SK-N-MC (cell line): ENCODE results near the gene ZC3H7A.
A peak's percentile ranks its signal among the peaks of the same experiment; 100 is the strongest.

Experiments
- DNase-seq: peaks from one replicate; pipeline ENCODE4 v3.0.0-alpha.2; 2011; ENCODE audit warnings: low read depth, low spot score
- H3K27ac ChIP-seq: fragments of 200-600 bp; sonication (generic); 2 replicates; pipeline ENCODE4 v1.5.1; 2016; ENCODE audit warnings: mixed run types
- H3K36me3 ChIP-seq: fragments of 200-600 bp; sonication (generic); 2 replicates; pipeline ENCODE4 v1.6.1; 2017; ENCODE audit warnings: antibody characterized with exemption, low read length, mixed read lengths; ENCODE audit not compliant: insufficient read depth
- H3K4me3 ChIP-seq: fragments of 200-600 bp; sonication (generic); 2 replicates; pipeline ENCODE4 v1.5.1; 2016
- H3K9ac ChIP-seq: fragments of 200-600 bp; sonication (generic); 2 replicates; pipeline ENCODE4 v1.8.0; 2017; ENCODE audit warnings: mixed run types, mixed read lengths; ENCODE audit not compliant: insufficient read length
- H3K9me3 ChIP-seq: fragments of 200-600 bp; sonication (generic); 2 replicates; pipeline ENCODE4 v1.6.1; 2017; ENCODE audit warnings: low read depth, mild to moderate bottlenecking, antibody characterized with exemption, low read length, moderate library complexity, mixed read lengths
- EZH2 ChIP-seq: fragments of 200-600 bp; sonication (generic); IDR thresholded peaks from one replicate; pipeline ENCODE4 v1.6.1; 2017; ENCODE audit warnings: antibody characterized with exemption
- FOXP2 ChIP-seq: optimal IDR thresholded peaks from 2 replicates; pipeline ENCODE3; 2011; ENCODE audit warnings: mild to moderate bottlenecking, moderate library complexity; ENCODE audit not compliant: insufficient read depth; ENCODE audit errors: extremely low read length, control extremely low read depth
- POLR2AphosphoS5 ChIP-seq: IDR thresholded peaks from 2 replicates; pipeline ENCODE4 v1.6.1; 2012; ENCODE audit warnings: mild to moderate bottlenecking, low read depth, low read length, borderline replicate concordance

ZC3H7A gene

DNA sequence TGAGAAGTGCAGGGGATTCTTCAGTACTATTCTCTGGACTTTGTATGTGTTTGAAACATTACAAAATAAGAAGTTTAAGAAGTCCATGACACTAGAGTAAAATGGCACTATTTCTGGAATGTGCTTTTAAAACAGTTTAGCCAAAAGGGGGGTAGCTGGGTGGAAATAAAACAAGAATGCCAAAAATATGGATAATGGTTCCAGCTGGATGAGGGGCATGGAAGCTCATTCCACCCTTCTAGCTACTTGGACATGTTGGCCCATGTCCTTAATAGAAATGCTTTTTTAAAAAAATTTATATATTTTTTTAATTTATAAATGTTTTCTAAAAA lies 13.1 kb downstream of the ZC3H7A start:
- TF ChIP-seq EZH2 (no peak), POLR2AphosphoS5 (no peak), FOXP2 (no peak)
- H3K36me3 ChIP-seq: peaks cover 9% of the 10 kb centered on the region
- H3K4me3 ChIP-seq: peak overlapping the region; percentile 37
- no peak overlapping the region for H3K9ac ChIP-seq
- H3K9me3 ChIP-seq: no peaks in the 10 kb centered on the region
- DNase-seq: no peak
- H3K27ac ChIP-seq: peak overlapping the region; percentile 59

DNA sequence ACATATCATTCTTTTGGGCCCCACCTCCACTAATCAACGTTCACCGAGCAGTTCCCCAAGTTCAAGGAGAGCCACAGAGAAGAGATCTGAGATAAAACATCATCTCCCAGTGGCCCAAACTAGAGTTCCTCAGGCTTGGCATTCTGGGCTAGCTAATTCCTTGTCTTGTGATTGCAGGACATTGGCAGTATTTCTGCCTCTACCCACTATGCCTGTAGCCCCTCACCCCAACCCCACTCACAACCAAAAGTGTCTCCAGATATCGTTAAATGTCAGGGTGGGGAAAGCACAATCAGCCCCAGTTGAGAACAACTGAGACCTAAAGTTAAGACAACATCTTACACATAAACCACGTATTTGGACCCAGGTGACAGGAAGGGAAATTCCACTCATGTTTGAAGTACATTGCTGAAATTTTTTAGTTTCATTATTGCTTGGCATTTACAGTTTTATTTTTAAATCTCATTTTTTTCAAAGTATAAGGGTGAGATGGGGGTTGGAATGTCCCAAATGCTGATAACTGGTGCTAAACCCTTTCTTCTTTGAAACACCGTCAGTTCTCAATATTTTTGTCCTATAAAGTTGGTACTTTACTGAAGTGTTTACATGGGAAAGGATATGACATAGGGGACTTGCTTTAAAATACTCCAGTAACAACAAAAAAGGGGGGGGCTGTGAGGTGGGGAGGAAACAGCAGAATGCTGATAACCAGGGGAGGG lies 13.6 kb downstream of the ZC3H7A start:
- no peaks in the 10 kb centered on the region for H3K9me3 ChIP-seq
- TF ChIP-seq FOXP2 (no peak), EZH2 (no peak), POLR2AphosphoS5 (no peak)
- no peak for DNase-seq
- H3K27ac ChIP-seq: peak overlapping the region; percentile 59
- no peak overlapping the region for H3K9ac ChIP-seq
- peaks cover 11% of the 10 kb centered on the region for H3K36me3 ChIP-seq
- peak overlapping the region; percentile 37 for H3K4me3 ChIP-seq

DNA sequence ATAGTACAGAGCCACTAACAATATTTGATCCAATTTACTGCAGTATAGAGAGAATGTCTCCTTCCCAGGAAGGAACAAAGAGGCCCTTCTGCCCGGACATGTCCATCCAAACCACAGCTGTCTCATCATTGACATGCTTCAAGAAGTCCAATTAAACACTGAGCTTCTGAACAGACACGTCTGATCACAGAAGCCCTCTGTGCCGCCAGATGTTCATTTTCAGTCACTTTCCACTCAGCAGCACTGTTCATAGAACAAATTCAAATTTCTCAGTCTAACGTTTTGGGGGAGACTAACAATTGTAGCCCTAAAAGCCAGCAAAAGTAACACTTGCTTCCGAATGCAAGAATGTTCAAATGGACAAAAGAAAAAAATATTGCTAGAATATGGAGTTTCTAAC lies 15.3 kb downstream of the ZC3H7A start:
- H3K36me3 ChIP-seq: peaks cover 21% of the 10 kb centered on the region
- peak overlapping the region; percentile 60 for H3K27ac ChIP-seq

DNA sequence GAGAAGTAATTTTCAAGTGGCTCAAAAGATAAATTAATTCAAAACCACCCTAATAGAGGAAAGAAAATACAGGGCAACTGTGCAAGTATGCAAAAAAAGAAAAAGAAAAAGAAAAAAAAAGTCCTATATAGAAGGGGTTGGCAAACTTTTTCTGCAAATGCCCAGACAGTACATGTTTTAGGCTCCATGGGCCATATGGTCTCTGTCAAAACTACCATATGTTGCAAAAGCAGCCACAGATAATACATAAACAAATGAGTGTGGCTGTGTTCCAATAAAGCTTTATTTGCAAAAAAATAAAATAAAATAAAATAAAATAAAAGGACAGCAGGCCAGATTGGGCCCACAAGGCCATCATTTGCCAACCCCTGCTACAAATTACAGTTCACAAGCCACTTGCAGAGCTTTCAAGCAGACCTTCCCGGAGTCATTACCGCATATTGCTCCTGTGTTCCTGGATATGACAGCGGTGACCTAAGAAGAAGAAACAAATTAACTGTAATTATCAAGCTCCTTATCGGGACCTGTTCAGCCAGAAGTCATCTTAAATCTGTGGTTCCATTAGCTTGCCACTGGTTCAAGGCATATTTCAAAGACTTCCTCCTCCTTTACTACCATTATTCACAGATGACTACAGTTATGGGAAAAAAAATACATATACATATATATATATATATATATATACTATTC lies 15.9 kb downstream of the ZC3H7A start:
- DNase-seq: no peak
- H3K4me3 ChIP-seq: no peak overlapping the region
- no peak overlapping the region for H3K27ac ChIP-seq
- no peaks in the 10 kb centered on the region for H3K9me3 ChIP-seq
- H3K36me3 ChIP-seq: peaks cover 26% of the 10 kb centered on the region
- H3K9ac ChIP-seq: no peak overlapping the region
- no peak for TF ChIP-seq EZH2
- no peak for TF ChIP-seq POLR2AphosphoS5
- no peak for TF ChIP-seq FOXP2

More for the DNA sequence above, 15.3 kb downstream of the ZC3H7A start:
- DNase-seq: no peak
- no peak overlapping the region for H3K4me3 ChIP-seq
- TF ChIP-seq POLR2AphosphoS5 (no peak), FOXP2 (no peak), EZH2 (no peak)
- peak overlapping the region; percentile 15 for H3K9ac ChIP-seq
- no peaks in the 10 kb centered on the region for H3K9me3 ChIP-seq

GRCh38 chr16:11779074-11779473 lies 18.0 kb downstream of the ZC3H7A start:
- DNase-seq: no peak
- Histone ChIP-seq H3K27ac (no peak overlapping the region), H3K36me3 (peaks cover 46% of the 10 kb centered on the region), H3K9me3 (no peaks in the 10 kb centered on the region), H3K9ac (no peak overlapping the region), H3K4me3 (no peak overlapping the region)
- TF ChIP-seq EZH2: no peak
- no peak for TF ChIP-seq FOXP2
- TF ChIP-seq POLR2AphosphoS5: no peak

GRCh38 chr16:11774065-11774626 lies 22.9 kb downstream of the ZC3H7A start:
- H3K9me3 ChIP-seq: no peaks in the 10 kb centered on the region
- no peak overlapping the region for H3K27ac ChIP-seq
- no peak overlapping the region for H3K4me3 ChIP-seq
- peaks cover 74% of the 10 kb centered on the region for H3K36me3 ChIP-seq
- no peak for DNase-seq
- TF ChIP-seq EZH2 (no peak), FOXP2 (no peak), POLR2AphosphoS5 (no peak)
- no peak overlapping the region for H3K9ac ChIP-seq

DNA sequence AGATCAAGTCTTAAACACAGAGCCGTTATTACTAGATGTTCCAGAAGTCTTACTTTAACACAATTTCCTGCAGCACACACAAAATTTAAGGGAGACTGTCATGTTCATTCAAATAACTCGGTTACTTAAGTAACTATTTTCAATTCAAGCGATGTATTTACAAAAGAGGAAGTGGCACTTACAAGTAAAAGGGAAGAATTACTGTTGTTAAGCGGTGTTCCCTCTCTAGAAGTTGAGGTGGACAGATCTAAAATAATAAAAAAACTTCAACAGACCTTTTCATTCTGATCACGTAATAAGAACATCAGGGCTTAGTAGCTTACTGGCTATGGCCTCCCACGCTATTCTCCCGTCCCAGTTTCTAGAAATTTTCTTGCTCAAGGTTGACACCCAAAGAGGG lies 28.2 kb downstream of the ZC3H7A start:
- H3K36me3 ChIP-seq: peaks cover 74% of the 10 kb centered on the region
- no peak for TF ChIP-seq POLR2AphosphoS5
- no peak for TF ChIP-seq EZH2
- TF ChIP-seq FOXP2: no peak

DNA sequence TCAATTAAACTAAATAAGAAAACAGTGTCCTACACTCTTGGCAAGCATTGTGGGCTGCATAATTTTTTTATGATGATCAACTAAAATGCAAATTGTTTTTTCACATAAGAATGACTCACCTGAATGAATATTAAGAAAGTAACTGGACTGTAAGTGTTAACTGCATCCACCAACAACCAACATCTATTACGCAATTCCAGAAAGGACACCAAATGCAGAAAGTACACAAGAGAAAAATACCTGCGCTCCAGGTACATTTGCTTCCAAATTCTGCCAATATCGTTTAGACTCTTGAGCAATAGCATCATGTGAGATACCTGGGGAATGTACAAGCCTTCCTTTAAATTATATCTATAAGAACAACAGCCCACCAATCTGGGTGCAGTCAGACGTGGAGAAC lies 34.6 kb downstream of the ZC3H7A start:
- Histone ChIP-seq H3K9me3 (no peaks in the 10 kb centered on the region), H3K36me3 (peaks cover 81% of the 10 kb centered on the region), H3K9ac (no peak overlapping the region), H3K27ac (no peak overlapping the region), H3K4me3 (no peak overlapping the region)
- no peak for TF ChIP-seq EZH2
- TF ChIP-seq FOXP2: no peak
- TF ChIP-seq POLR2AphosphoS5: no peak
- DNase-seq: no peak

More for the DNA sequence above, 28.2 kb downstream of the ZC3H7A start:
- H3K9me3 ChIP-seq: no peaks in the 10 kb centered on the region
- H3K4me3 ChIP-seq: no peak overlapping the region
- H3K27ac ChIP-seq: no peak overlapping the region
- H3K9ac ChIP-seq: no peak overlapping the region
- no peak for DNase-seq
